ENCODE measurements around the gene XPNPEP2. TPM values are rescaled to one million over a fixed set of nuclear protein-coding genes. Genes with fewer than 3 reads are reported as not detected.

XPNPEP2 gene, protein sequence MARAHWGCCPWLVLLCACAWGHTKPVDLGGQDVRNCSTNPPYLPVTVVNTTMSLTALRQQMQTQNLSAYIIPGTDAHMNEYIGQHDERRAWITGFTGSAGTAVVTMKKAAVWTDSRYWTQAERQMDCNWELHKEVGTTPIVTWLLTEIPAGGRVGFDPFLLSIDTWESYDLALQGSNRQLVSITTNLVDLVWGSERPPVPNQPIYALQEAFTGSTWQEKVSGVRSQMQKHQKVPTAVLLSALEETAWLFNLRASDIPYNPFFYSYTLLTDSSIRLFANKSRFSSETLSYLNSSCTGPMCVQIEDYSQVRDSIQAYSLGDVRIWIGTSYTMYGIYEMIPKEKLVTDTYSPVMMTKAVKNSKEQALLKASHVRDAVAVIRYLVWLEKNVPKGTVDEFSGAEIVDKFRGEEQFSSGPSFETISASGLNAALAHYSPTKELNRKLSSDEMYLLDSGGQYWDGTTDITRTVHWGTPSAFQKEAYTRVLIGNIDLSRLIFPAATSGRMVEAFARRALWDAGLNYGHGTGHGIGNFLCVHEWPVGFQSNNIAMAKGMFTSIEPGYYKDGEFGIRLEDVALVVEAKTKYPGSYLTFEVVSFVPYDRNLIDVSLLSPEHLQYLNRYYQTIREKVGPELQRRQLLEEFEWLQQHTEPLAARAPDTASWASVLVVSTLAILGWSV
- 10 to 100 TPM; 11.3 to 29.3 TPM for total RNA-seq
- long read RNA-seq, donor 1, partial matches to known transcripts: 0 of 4 reads
- long read RNA-seq, donor 1, other reads (novel, unspliced or antisense): 1 of 4 reads
- long read RNA-seq, donor 2, partial matches to known transcripts: 3 of 4 reads
- long read RNA-seq, donor 2, other reads (novel, unspliced or antisense): 1 of 4 reads

DNA sequence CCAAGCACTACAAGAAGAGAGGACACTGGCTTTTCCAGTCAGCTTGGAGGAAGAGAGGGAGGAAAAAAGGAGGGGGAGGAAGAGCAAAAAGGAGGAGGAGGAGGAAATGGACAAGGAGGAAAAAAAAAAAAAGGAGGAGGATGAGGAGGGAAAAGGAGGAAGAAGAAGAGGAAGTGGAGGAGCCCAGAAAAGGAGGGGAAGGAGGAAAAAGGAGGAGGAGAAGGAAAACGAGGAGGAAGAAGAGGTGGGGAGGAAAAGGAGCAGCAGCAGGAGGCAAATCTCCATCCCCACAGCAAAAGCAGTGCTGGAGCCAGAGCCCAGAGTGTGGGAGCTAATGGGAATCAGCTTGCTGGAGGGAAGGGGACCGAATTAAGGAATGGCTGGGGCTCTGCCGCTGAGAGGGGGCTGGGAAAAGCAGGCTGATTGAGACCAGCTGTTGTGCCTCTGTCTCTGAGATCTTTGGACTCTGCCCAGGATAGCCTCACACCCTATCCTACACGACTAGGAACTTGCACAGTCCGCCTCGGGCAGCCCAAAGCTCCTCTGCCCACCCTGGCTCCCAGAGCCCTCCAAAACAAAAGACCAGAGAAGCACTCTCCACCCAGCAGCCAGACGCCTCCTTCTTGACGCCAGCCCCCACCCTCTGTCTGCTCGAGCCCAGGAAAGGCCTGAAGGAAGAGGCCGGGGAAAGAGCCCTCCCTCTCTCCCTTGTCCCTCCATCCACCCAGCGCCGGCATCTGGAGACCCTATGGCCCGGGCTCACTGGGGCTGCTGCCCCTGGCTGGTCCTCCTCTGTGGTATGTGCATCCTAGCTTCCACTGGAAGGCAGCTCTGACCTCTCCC lies at the start of gene XPNPEP2:
TSS of gene XPNPEP2 (plus strand) at position 514 of the 843 bp plus-strand sequence. CDS start at position 749, 235 bp downstream.
- peak; percentile 34 for DNase-seq (ENCODE audit: low spot score)
- intact Hi-C loops (cut with DNase I): no loop called here

DNA sequence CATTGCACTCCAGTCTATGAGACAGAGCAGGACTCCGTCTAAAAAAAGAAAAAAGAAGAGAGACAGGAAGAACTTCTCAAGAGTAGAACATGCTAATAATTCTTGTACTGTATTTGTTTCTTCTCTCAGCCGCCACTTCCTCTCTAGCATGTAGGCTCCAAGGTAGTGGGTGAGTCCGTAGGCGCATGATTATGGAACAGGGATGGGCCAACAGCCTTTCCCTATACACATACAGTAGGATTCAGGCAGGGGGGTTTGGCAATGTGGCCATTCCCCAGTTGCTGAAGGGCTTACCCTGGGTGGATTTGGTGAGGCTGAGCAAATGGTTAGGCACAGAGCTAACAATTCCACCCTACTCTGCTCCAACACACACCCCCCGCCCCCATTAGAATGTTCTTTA lies 49.0 kb upstream of the XPNPEP2 start:
- DNase-seq (ENCODE audit: low spot score): no peak
- intact Hi-C loops (cut with DNase I): no loop called here

DNA sequence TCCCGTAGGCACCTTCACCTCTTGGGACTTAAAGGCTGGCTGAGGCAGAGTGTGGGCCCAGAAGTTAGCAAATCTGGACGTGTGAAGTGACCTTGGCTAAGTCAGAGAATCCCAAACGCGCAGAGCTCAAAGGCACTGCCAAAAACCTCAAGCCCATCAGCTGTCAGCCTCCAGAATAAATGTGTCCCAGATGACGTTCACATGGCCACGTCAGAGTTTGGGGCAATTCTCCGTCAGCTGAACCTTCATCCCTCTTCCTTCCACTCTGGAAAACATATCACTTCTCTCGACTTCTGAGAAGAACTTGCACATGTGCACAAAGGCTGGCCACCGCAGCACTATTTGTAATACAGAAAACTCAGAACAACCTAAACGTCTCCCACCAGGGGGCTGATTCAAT lies 48.3 kb upstream of the XPNPEP2 start:
- DNase-seq (ENCODE audit: low spot score): no peak

DNA sequence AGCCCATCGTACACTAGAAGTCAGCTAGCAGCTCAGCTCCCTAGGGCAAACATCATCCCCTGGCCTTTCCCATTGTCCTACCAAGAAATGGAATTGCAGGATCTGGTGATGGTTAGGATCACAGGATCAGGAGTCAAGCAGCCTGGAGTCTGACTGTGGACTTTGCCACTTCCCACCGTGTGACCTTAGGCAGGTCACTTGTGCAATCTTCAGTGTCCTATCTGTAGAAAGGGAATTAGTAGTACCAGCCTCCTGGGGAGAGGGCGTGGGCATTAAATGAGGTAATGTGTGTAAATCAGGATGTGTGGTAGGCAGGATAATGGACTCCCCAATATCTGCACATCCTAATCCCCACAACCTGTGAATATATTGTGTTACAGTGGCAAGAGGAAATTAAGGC lies 45.4 kb upstream of the XPNPEP2 start:
- intact Hi-C loops (cut with DNase I): no loop called here
- no peak for DNase-seq (ENCODE audit: low spot score)

More for the DNA sequence above, 48.3 kb upstream of the XPNPEP2 start:
- intact Hi-C loops (cut with DNase I): no loop called here

DNA sequence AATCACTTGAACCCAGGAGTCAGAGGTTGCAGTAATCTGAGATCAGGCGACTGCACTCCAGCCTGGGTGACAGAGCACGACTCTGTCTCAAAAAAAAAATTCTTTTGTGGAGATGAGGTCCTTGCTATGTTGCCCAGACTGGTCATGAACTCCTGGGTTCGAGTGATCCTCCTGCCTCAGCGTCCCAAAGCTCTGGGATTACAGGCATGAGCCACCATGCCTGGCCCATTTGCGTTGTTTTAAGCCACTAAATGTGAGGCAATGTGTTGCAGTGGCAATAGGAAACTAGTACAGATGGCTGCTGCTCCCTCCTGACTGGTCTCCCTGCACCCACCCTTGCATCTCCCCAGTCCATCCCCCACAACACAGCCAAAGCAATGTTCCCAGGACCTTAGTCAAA lies 44.0 kb upstream of the XPNPEP2 start:
- intact Hi-C loops (cut with DNase I): no loop called here
- no peak for DNase-seq (ENCODE audit: low spot score)

DNA sequence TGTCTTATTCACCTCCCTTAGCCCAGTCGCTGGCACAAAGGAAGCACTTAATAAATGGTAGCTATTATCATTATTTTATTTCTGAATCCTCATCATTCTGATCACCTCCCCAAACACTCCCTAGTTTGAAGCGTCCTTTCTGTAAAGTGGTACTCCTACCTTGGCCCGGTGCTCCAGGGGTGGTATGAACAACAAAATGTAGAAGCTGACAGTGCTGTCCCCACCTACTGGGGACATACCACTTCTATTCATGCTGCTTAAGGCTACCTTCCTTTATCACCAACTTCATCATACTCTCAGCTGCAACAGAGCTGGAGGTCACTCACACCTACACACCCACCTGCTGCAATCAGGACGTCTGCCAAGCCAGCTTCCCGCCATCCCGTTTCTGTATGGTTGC lies 43.2 kb upstream of the XPNPEP2 start:
- DNase-seq (ENCODE audit: low spot score): no peak
- intact Hi-C loops (cut with DNase I): no loop called here

DNA sequence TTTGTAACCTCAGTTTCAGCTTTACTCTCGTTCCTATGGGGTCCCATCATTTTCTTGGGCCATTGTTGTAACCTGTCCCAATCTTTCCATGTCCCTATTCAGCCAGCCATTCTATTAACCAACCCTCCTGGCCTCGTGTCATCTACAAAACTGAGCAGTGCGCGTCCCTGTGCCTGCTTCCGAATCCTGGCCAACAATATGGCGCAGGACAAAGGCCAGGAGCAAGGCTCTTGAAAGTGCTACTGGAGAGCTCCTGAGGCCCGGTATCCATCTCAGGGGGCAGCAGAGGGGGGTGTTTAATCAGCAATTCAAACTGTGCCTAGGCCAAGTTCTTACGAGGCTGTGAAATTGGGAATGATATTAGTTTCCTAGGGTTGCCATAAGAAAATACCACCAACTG lies 42.8 kb upstream of the XPNPEP2 start:
- no peak for DNase-seq (ENCODE audit: low spot score)
- intact Hi-C loops (cut with DNase I): no loop called here

DNA sequence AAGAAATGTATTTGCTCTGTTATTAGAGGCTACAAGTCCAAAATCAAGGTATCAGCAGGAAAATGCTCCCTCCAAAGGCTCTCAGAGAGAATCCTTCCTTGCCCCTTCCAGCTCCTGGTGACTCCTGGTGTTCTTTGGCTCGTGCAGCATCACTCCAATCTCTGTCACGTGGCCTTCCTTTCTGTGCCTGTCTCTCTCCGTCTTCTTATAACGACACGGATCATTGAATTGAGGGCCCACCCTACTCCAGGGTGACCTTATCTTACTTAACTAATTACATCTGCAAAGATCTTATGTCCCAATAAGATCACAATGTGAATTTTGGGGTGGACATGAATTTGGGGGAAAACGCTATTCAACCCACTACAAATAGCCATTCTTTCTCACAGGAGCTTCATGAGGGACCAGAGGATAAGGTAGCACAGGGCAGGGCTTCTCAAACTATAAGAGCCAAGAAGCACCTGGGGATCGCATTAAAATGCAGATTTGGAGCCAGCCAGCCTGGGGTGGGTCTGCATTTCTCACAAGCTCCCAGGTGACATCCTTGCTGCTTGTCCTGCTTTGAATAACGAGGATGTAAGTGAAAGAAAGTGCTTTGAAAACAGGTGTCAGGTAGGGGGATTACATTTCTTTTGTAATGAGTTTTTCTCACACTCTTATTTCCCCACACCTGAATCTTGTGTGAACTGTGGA lies 42.2 kb upstream of the XPNPEP2 start:
- intact Hi-C loops (cut with DNase I): no loop called here

DNA sequence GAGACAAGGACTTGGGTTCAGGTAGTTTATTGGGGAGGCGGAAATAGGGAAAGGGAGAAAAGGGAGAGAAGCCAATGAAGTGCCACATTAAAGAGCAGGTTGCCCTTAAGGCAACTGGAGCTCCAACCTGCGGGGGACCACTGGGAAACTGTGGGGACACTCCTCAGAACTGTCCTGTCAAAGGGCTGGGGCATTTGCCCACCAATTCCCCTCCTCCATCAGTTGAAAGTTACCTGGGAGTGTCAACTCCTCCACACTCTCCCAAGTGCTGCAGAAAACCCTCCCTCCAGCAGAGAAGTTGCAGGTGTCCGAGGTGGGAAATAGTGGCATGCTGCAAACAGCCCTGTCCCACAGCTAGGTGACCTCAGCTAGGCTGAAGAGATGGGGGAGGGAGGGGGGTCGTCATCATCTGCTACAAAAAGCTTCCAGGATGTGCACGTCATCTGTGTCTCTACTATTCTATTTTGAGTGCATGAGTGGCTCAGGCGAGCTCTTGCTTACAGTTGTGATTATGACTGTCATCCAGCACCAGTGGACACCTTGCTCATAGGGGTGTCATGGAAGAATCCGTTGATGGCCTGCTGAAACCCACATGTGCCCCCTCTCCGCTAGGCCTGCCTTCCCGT lies 41.5 kb upstream of the XPNPEP2 start:
- no peak for DNase-seq (ENCODE audit: low spot score)
- intact Hi-C loops (cut with DNase I): no loop called here

More for the DNA sequence above, 42.2 kb upstream of the XPNPEP2 start:
- no peak for DNase-seq (ENCODE audit: low spot score)

DNA sequence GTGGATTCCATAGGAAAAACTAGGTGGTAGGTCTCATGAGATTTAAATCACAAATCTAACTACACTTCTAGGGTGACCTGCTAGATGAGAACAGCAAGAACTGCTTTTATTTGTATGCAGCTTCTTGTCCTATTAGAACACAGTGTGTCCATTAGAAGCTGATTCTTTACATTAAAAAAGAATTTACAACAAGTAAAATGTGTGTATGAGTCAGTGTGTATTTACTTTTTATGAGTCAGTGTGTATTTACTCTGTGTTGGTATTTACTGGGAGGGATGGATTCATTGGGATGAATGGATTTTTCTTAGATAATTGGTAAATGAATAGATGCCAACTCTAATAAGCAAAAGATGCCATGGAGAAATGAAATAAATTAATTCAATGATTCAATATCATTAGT lies 40.6 kb upstream of the XPNPEP2 start:
- DNase-seq (ENCODE audit: low spot score): no peak
- intact Hi-C loops (cut with DNase I): no loop called here

DNA sequence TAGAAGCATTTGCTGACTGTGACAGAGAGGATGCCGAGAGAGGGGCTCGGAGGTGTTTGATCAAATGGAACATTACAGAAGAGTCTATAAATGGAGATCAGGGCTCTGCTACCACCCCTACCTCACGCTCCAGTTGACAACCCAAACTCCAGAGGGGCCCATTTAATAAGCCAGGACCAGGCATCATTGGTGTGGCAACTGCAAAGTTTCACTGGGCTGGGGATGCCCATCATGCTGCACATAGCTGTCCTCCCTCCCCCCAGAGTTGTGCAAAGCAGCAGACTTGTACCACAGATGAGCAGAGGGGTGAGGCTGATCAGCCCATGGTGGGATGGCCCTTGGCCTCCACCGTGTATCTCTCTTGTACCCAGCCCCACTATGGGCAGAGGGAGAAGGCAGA lies 38.2 kb upstream of the XPNPEP2 start:
- no peak for DNase-seq (ENCODE audit: low spot score)
- intact Hi-C loops (cut with DNase I): no loop called here

DNA sequence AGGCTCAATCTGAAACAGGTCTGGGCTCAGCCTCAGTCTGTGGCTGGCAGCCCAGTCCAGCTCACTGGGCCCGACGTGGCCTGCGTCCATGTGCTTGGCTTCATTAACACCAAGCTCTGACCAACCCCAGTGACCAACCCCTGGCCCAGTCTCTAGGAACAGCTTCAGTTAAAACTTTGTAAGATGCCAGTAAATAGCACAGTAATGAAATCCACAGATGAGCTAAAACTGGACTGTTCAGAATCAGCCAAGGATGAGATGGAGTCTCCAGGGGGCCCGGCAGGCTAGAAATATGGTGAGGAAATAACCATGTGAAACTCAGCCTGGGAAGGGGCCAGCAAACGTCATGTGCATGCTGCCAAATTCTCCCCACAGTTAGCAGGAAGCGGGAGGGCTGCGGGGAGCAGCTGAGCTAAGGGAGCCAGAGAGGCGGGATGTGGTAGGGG lies 37.1 kb upstream of the XPNPEP2 start:
- intact Hi-C loops (cut with DNase I): no loop called here
- DNase-seq (ENCODE audit: low spot score): peak; percentile 93

DNA sequence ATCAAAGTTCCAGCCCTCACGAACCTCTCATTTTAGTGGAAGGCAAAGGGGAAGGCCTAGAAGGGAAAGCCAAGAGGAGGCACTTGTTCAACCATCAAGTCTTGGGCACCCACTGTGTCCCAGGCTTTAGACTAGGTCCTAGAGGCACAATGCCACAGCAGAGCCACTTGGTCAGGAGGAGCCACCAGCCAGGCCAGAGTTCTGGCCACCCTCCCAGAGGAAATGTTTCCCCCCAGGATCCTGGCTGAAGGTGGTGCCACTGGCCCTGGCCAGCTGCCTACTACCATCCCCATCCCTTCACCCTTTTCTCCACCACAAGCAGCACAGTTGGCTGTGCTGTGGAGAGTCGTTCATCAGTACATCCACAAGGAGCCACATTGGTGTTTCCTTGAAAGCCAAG lies 34.3 kb upstream of the XPNPEP2 start:
- no peak for DNase-seq (ENCODE audit: low spot score)
- intact Hi-C loops (cut with DNase I): no loop called here

DNA sequence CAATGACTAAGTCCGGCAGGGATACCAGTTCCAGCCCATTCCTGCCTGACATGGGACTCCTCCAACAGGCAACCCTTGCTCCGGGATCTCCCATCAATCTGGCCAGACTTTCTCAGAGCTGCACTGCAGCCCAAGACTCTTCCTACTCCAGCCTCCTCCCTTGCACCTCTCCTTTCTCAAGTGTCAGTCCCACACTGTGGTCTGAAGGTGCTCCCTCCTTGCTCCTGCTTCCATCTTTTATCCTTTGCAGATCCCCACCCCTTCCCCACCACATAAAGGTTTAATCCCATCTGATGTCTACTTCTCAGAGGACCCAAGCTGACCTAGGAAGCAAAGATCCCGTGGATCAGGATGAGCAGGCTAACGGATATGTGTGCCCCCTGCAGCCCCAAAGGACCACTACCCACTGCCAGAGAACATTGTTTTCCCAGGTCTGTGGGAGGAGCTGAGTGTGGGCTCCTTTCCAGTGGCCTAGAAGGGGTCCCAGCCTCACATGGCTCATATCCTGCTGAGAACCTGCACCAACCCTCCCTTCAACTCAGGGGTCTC lies 33.3 kb upstream of the XPNPEP2 start:
- intact Hi-C loops (cut with DNase I): no loop called here
- no peak for DNase-seq (ENCODE audit: low spot score)

DNA sequence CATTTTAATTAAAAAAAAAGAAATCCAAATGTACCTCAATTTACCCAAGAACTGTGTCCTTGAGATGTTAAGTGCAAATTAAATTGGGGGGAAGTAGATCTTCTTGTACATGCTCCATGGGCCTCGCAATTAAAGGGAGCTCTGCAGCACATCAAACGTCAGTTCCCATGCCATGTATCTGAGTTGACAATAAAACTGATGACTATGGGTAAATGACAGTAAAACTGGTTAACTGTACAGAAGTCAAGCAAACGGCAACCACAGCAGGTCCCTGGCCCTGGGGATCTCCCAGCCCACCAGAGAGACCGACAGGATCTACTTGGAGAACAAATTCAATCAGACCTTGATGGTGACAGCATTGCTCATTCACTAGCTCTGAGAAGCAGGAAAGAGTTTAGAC lies 32.8 kb upstream of the XPNPEP2 start:
- intact Hi-C loops (cut with DNase I): no loop called here

DNA sequence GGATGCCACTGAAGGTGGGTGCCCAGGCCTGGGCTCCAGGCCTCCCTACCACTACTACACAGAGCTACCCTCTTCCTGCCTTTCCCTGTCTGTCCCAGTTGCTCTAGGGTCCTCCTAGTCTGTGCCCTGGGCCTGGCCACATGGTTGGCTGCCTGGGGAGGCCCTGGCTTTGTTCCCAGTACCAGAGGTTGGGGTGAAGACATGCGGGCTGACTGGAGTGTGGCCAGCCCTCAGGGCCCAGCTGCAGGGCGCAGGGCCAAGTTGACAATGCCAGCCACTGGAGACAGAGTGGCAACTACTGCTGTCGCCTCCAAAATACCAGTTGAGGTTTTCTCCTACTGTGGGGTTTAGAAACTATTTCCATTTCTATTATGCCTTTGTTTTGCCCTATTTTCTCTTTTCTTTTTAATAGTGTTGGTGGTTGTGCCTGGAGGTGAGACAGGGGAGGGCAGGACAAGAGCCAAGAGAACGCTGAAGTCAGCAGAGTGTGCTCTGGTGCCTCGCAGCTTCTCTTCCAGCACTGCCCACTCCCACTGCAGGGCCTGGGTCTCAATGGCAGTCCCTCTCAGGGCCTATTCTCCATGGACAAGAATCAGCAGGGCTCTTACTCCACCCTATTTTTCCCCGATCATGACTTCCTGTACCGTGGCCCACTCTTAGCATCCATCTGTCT lies 32.2 kb upstream of the XPNPEP2 start:
- DNase-seq (ENCODE audit: low spot score): no peak
- intact Hi-C loops (cut with DNase I): no loop called here

More for the DNA sequence above, 32.8 kb upstream of the XPNPEP2 start:
- DNase-seq (ENCODE audit: low spot score): no peak

DNA sequence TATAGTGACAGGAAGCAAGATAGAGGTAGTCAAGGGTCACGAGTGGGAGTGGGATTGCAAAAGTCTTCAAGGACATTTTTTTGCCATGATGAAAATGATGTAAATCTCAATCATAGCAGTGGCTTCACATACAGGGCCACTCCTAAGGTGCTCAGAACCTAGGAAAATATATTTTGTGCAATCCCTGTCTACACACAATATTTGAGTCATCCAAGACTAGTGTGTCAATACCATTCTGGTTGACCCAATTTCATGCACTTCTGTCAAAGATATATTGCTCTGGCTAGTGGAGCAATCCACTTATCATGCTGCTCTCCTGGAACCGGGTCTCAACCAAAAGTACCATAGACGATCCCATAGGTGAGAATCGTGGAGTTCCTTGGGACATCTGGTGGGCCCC lies 24.2 kb upstream of the XPNPEP2 start:
- intact Hi-C loops (cut with DNase I): no loop called here
- no peak for DNase-seq (ENCODE audit: low spot score)

DNA sequence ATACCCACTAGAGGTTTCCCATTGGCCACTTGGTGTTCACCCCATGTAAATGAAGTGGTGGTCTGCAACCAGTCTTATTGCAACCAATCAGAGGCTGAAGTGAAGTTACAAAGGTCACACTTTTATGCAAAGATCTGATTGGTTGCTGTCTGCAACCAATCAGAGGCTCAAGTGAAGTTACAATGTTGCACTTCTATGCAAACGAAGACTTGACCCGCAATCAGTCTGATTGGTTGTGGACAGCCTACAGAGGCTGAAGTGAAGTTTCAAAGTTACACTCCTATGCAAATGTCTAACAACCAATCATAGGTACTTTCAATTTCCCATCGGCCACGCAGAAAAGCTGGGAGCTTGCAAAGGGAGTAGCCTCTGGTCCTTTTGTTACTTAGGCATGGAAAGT lies 22.3 kb upstream of the XPNPEP2 start:
- intact Hi-C loops (cut with DNase I): no loop called here
- DNase-seq (ENCODE audit: low spot score): no peak
